GM23338 (cell line): ENCODE results near the gene SUPT3H. TPM values are rescaled to one million over a fixed set of nuclear protein-coding genes. Genes with fewer than 3 reads are reported as not detected.

ENCODE experiments used
- ATAC-seq: fragments of 200-7000 bp; cut with Tn5 transposase; 3 replicates; pipeline ENCODE4 v1.9.1; 2020
- DNase-seq: peaks from one replicate; pipeline ENCODE4 v3.0.0-alpha.2; 2015; ENCODE audit warnings: low spot score
- H2AFZ ChIP-seq: fragments of 200-600 bp; sonication (generic); 2 replicates; pipeline ENCODE4 v1.8.0; 2016; ENCODE audit warnings: antibody characterized with exemption, mild to moderate bottlenecking, moderate library complexity
- H3F3A ChIP-seq: fragments of 200-600 bp; sonication (generic); replicated peaks from 2 replicates; pipeline ENCODE4 v1.8.0; 2017; ENCODE audit warnings: antibody characterized with exemption, mixed run types, low read depth
- H3K27ac ChIP-seq: fragments of 200-600 bp; sonication (generic); 2 replicates; pipeline ENCODE4 v1.6.1; 2016; ENCODE audit warnings: low read depth
- H3K27me3 ChIP-seq: fragments of 200-600 bp; sonication (generic); 2 replicates; pipeline ENCODE4 v1.8.0; 2016; ENCODE audit warnings: mild to moderate bottlenecking, mixed run types, moderate library complexity; ENCODE audit not compliant: insufficient read depth
- H3K36me3 ChIP-seq: fragments of 200-600 bp; sonication (generic); 2 replicates; pipeline ENCODE4 v1.8.0; 2016; ENCODE audit warnings: mild to moderate bottlenecking; ENCODE audit not compliant: insufficient read depth
- H3K4me1 ChIP-seq: fragments of 200-600 bp; sonication (generic); 2 replicates; pipeline ENCODE4 v1.8.0; 2016; ENCODE audit warnings: mild to moderate bottlenecking, moderate library complexity; ENCODE audit not compliant: insufficient read depth
- H3K4me2 ChIP-seq: fragments of 200-600 bp; sonication (generic); 2 replicates; pipeline ENCODE4 v1.7.1; 2017; ENCODE audit warnings: mixed run types
- H3K4me3 ChIP-seq: fragments of 200-600 bp; sonication (generic); 2 replicates; pipeline ENCODE4 v1.6.1; 2016; ENCODE audit warnings: mixed run types
- H3K79me2 ChIP-seq: fragments of 200-600 bp; sonication (generic); replicated peaks from 2 replicates; pipeline ENCODE4 v1.8.0; 2017; ENCODE audit warnings: mild to moderate bottlenecking; ENCODE audit not compliant: insufficient read depth
- H3K9me2 ChIP-seq: fragments of 200-600 bp; sonication (generic); 2 replicates; pipeline ENCODE4 v1.8.0; 2017; ENCODE audit not compliant: insufficient read depth
- H4K20me1 ChIP-seq: fragments of 200-600 bp; sonication (generic); replicated peaks from 2 replicates; pipeline ENCODE4 v1.8.0; 2017; ENCODE audit warnings: mild to moderate bottlenecking; ENCODE audit not compliant: insufficient read depth
- H3K27ac Mint-ChIP-seq: 2 replicates; pipeline ENCODE4 v1.8.0; 2020; ENCODE audit warnings: inconsistent platforms, mild to moderate bottlenecking, moderate library complexity, mixed read lengths
- H3K27me3 Mint-ChIP-seq: 3 replicates; pipeline ENCODE4 v1.8.0; 2022; ENCODE audit warnings: low read depth, mild to moderate bottlenecking, moderate library complexity, mixed read lengths, inconsistent platforms; ENCODE audit not compliant: insufficient read depth, poor library complexity
- H3K36me3 Mint-ChIP-seq: 3 replicates; pipeline ENCODE4 v1.8.0; 2021; ENCODE audit warnings: low read depth, mild to moderate bottlenecking, inconsistent platforms, moderate library complexity, mixed read lengths
- H3K4me1 Mint-ChIP-seq: 3 replicates; pipeline ENCODE4 v1.8.0; 2020; ENCODE audit warnings: mild to moderate bottlenecking, inconsistent platforms, mixed read lengths
- H3K4me3 Mint-ChIP-seq: 3 replicates; pipeline ENCODE4 v1.8.0; 2021; ENCODE audit warnings: moderate library complexity, mild to moderate bottlenecking, inconsistent platforms, mixed read lengths
- H3K9me3 Mint-ChIP-seq: 3 replicates; pipeline ENCODE4 v1.8.0; 2020; ENCODE audit warnings: moderate library complexity, mild to moderate bottlenecking, inconsistent platforms, mixed read lengths
- CREB1 ChIP-seq: fragments of 250-450 bp; sonication (Bioruptor Pico); IDR thresholded peaks from 2 replicates; pipeline ENCODE4 v1.5.0; 2020; ENCODE audit warnings: low read depth, mild to moderate bottlenecking, moderate library complexity
- EZH2phosphoT487 ChIP-seq: fragments of 200-600 bp; sonication (generic); IDR thresholded peaks from one replicate; pipeline ENCODE4 v1.8.1; 2018; ENCODE audit warnings: antibody characterized with exemption; ENCODE audit not compliant: unreplicated experiment
- JUNB ChIP-seq: IDR thresholded peaks from one replicate; pipeline ENCODE4 v1.6.1; 2016; ENCODE audit warnings: antibody characterized with exemption; ENCODE audit not compliant: unreplicated experiment
- ZNF331 ChIP-seq: fragments of 250-450 bp; sonication (Bioruptor Pico); IDR thresholded peaks from 2 replicates; pipeline ENCODE4 v1.5.0; 2020; ENCODE audit warnings: low read depth, mild to moderate bottlenecking, moderate library complexity
- polyA plus RNA-seq: library from polyadenylated mRNA; unstranded; fragments of >200 nt; fragmentation: Nextera tagmentation; extraction: Ambion mirVana; gene quantifications from 2 replicates; pipeline ENCODE4 v1.2.1, GENCODE V29; 2016
- total RNA-seq: library from RNA; depleted of rRNA; stranded (reverse); fragments of >200 nt; shearing (Covaris generic); gene quantifications from 2 replicates; pipeline ENCODE4 v1.2.3, GENCODE V29; 2014
- TF ChIP-seq, protein P1 (sequence below): fragments of 250-450 bp; sonication (Bioruptor Pico); IDR thresholded peaks from 2 replicates; pipeline ENCODE4 v1.5.0; 2020; ENCODE audit warnings: mild to moderate bottlenecking, moderate library complexity
- TF ChIP-seq, protein P2 (sequence below), 2 experiments: fragments of 200-600 bp in 1 of 2; sonication (generic) in 1 of 2; conservative IDR thresholded peaks; 2 replicates each; pipeline versions ENCODE4 v1.5.1 to v1.6.1; 2016 to 2017; ENCODE audit warnings: antibody characterized with exemption in 2 of 2, low read depth in 2 of 2, mild to moderate bottlenecking in 2 of 2, moderate library complexity in 1 of 2

The SUPT3H gene
- total and polyA plus RNA-seq, 2 experiments from 2014 or later = 11.4 to 30.1 TPM

DNA sequence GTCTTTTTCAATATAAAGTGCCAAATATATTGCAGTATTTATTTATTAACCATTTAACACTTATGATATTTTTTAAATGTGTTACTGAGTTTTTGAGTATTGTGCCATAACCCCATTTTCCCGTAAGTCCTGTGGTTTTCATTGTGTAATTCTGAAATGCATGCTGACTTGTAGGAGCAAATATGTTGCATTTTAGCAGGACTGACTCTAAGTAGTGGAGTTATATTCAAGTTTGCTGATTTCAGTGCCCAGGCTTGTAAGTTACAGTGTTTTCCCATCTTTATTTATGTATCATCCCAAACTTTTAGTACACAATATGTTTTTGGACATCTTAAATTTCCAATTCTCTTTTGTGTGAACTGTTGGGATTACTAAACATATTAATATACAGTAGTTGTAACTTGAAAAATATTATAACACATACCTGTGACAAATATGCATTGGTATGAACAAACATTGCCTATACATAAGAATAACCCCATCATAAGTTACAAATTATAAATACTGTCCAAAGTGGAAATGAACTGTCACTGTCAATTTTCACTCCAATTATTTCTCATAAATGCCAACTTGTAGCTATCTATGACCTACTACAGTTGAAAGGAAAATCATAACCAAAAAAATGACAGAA, 228.9 kb downstream of the SUPT3H start (continued):
- TF ChIP-seq, protein P1, sequence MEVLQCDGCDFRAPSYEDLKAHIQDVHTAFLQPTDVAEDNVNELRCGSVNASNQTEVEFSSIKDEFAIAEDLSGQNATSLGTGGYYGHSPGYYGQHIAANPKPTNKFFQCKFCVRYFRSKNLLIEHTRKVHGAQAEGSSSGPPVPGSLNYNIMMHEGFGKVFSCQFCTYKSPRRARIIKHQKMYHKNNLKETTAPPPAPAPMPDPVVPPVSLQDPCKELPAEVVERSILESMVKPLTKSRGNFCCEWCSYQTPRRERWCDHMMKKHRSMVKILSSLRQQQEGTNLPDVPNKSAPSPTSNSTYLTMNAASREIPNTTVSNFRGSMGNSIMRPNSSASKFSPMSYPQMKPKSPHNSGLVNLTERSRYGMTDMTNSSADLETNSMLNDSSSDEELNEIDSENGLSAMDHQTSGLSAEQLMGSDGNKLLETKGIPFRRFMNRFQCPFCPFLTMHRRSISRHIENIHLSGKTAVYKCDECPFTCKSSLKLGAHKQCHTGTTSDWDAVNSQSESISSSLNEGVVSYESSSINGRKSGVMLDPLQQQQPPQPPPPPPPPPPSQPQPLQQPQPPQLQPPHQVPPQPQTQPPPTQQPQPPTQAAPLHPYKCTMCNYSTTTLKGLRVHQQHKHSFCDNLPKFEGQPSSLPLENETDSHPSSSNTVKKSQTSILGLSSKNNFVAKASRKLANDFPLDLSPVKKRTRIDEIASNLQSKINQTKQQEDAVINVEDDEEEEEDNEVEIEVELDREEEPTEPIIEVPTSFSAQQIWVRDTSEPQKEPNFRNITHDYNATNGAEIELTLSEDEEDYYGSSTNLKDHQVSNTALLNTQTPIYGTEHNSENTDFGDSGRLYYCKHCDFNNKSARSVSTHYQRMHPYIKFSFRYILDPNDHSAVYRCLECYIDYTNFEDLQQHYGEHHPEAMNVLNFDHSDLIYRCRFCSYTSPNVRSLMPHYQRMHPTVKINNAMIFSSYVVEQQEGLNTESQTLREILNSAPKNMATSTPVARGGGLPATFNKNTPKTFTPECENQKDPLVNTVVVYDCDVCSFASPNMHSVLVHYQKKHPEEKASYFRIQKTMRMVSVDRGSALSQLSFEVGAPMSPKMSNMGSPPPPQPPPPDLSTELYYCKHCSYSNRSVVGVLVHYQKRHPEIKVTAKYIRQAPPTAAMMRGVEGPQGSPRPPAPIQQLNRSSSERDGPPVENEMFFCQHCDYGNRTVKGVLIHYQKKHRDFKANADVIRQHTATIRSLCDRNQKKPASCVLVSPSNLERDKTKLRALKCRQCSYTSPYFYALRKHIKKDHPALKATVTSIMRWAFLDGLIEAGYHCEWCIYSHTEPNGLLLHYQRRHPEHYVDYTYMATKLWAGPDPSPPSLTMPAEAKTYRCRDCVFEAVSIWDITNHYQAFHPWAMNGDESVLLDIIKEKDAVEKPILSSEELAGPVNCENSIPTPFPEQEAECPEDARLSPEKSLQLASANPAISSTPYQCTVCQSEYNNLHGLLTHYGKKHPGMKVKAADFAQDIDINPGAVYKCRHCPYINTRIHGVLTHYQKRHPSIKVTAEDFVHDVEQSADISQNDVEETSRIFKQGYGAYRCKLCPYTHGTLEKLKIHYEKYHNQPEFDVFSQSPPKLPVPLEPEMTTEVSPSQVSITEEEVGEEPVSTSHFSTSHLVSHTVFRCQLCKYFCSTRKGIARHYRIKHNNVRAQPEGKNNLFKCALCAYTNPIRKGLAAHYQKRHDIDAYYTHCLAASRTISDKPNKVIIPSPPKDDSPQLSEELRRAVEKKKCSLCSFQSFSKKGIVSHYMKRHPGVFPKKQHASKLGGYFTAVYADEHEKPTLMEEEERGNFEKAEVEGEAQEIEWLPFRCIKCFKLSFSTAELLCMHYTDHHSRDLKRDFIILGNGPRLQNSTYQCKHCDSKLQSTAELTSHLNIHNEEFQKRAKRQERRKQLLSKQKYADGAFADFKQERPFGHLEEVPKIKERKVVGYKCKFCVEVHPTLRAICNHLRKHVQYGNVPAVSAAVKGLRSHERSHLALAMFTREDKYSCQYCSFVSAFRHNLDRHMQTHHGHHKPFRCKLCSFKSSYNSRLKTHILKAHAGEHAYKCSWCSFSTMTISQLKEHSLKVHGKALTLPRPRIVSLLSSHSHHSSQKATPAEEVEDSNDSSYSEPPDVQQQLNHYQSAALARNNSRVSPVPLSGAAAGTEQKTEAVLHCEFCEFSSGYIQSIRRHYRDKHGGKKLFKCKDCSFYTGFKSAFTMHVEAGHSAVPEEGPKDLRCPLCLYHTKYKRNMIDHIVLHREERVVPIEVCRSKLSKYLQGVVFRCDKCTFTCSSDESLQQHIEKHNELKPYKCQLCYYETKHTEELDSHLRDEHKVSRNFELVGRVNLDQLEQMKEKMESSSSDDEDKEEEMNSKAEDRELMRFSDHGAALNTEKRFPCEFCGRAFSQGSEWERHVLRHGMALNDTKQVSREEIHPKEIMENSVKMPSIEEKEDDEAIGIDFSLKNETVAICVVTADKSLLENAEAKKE (CRISPR knock-in tag) = no peak
- TF ChIP-seq JUNB (no peak), ZNF331 (CRISPR knock-in tag) (no peak), EZH2phosphoT487 (no peak), CREB1 (CRISPR knock-in tag) (no peak)
- TF ChIP-seq, protein P2, sequence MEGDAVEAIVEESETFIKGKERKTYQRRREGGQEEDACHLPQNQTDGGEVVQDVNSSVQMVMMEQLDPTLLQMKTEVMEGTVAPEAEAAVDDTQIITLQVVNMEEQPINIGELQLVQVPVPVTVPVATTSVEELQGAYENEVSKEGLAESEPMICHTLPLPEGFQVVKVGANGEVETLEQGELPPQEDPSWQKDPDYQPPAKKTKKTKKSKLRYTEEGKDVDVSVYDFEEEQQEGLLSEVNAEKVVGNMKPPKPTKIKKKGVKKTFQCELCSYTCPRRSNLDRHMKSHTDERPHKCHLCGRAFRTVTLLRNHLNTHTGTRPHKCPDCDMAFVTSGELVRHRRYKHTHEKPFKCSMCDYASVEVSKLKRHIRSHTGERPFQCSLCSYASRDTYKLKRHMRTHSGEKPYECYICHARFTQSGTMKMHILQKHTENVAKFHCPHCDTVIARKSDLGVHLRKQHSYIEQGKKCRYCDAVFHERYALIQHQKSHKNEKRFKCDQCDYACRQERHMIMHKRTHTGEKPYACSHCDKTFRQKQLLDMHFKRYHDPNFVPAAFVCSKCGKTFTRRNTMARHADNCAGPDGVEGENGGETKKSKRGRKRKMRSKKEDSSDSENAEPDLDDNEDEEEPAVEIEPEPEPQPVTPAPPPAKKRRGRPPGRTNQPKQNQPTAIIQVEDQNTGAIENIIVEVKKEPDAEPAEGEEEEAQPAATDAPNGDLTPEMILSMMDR (conservative IDR thresholded peaks at IDR 0.05; ENCODE audit: low read depth in 2 of 2) = no peak

DNA sequence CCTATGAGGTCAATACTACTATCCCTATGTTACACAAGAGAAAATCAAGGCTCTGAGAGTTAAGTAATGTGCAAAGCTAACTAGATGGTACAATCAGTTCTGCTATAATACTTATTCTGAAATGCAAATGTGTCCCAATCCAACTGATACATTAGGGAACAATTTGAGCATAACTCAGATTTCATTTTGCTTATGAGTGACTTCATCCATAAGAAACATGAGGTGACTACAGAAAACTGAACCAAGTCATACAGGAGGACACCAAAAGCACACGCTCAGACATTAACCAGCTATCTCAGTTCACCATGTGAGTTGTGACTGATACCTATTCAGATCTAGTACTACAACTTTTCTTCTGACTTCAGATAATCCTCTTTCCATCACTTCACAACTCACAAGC, 229.5 kb downstream of the SUPT3H start:
- H3K27me3 Mint-ChIP-seq = no peaks in the 10 kb centered on the region
- no peaks in the 10 kb centered on the region for H3K9me2 ChIP-seq
- H3K4me2 ChIP-seq = no peak overlapping the region
- H3F3A ChIP-seq = no peaks in the 10 kb centered on the region
- DNase-seq = no peak
- H3K27me3 ChIP-seq = no peaks in the 10 kb centered on the region
- H3K36me3 ChIP-seq = no peaks in the 10 kb centered on the region
- peaks cover 12% of the 10 kb centered on the region; the same call in 1 of the 3 replicates for H3K36me3 Mint-ChIP-seq
- no peak overlapping the region for H3K4me3 ChIP-seq
- no peak overlapping the region for H3K27ac ChIP-seq
- peaks cover 9% of the 10 kb centered on the region for H3K9me3 Mint-ChIP-seq
- H3K4me1 ChIP-seq = no peaks in the 10 kb centered on the region
- H3K4me3 Mint-ChIP-seq = no peak overlapping the region
- no peaks in the 10 kb centered on the region; the same call in 1 of the 2 replicates for H3K79me2 ChIP-seq
- no peak for ATAC-seq
- H3K4me1 Mint-ChIP-seq = no peaks in the 10 kb centered on the region
- no peaks in the 10 kb centered on the region for H4K20me1 ChIP-seq
- no peak overlapping the region for H2AFZ ChIP-seq
- H3K27ac Mint-ChIP-seq = no peak overlapping the region
- TF ChIP-seq CREB1 (CRISPR knock-in tag) = no peak
- TF ChIP-seq, protein P1 (CRISPR knock-in tag) = no peak
